HepG2 (cell line): ENCODE data around the gene ZSCAN21. TPM values are rescaled to one million over a fixed set of nuclear protein-coding genes. Genes with fewer than 3 reads are reported as not detected.

Experiments
- CEBPZ ChIP-seq: IDR thresholded peaks from 2 replicates; pipeline ENCODE4 v1.6.1; 2012; ENCODE audit warnings: low read length, improper control_type of control experiment
- EZH2 ChIP-seq: conservative IDR thresholded peaks from 2 replicates; pipeline ENCODE4 v1.6.1; 2012; ENCODE audit warnings: mild to moderate bottlenecking, low read depth, low read length, moderate library complexity
- FOXO1 ChIP-seq: sonication (generic); formaldehyde crosslinking; IDR thresholded peaks from 2 replicates; pipeline ENCODE4 v1.4.0; 2020; ENCODE audit warnings: missing genetic modification reagents
- KMT2B ChIP-seq: IDR thresholded peaks from 2 replicates; pipeline ENCODE4 v1.6.1; 2016; ENCODE audit warnings: missing genetic modification reagents, missing compliant biosample characterization
- NFE2L2 ChIP-seq: fragments of 150-350 bp; IDR thresholded peaks from 2 replicates; pipeline ENCODE4 v1.6.1; 2014; ENCODE audit warnings: low read length
- PRDM10 ChIP-seq: sonication (generic); formaldehyde crosslinking; IDR thresholded peaks from 2 replicates; pipeline ENCODE4 v1.4.0; 2020; ENCODE audit warnings: low read depth, missing genetic modification reagents
- ZNF570 ChIP-seq: sonication (generic); formaldehyde crosslinking; IDR thresholded peaks from 2 replicates; pipeline ENCODE4 v1.4.0; 2020; ENCODE audit warnings: mild to moderate bottlenecking, missing genetic modification reagents, borderline replicate concordance
- polyA plus RNA-seq, 8 experiments: library from polyadenylated mRNA; depleted of rRNA in 3 of 8; stranded (reverse) in 7 of 8; unstranded in 1 of 8; fragments of >200 nt; fragmentation: Illumina TruSeq in 4 of 8; extraction: Trizol in 4 of 8; gene quantifications; 2 replicates each; pipeline versions ENCODE4 v1.2.1 to v1.2.3, GENCODE V29; 2011 to 2016; ENCODE audit warnings: low read depth in 4 of 8, missing spikeins in 1 of 8, mixed read lengths in 1 of 8; ENCODE audit not compliant: insufficient read depth in 1 of 8
- total RNA-seq, 5 experiments: library from RNA; depleted of rRNA; stranded (reverse); fragments of >200 nt; fragmentation: Illumina TruSeq; extraction: Trizol; gene quantifications; 2 replicates each; pipeline ENCODE4 v1.2.3, GENCODE V29; 2016; ENCODE audit warnings: low read depth in 1 of 5
- TF ChIP-seq, protein P1 (sequence below): sonication (generic); formaldehyde crosslinking; IDR thresholded peaks from 2 replicates; pipeline ENCODE4 v1.5.1; 2020; ENCODE audit warnings: mild to moderate bottlenecking, missing genetic modification reagents, moderate library complexity
- TF ChIP-seq, protein P2 (sequence below): sonication (generic); formaldehyde crosslinking; IDR thresholded peaks from 2 replicates; pipeline ENCODE4 v1.5.1; 2020; ENCODE audit warnings: mild to moderate bottlenecking, missing genetic modification reagents, borderline replicate concordance
- TF ChIP-seq, protein P3 (sequence below): sonication (generic); formaldehyde crosslinking; IDR thresholded peaks from 2 replicates; pipeline ENCODE4 v1.5.1; 2020; ENCODE audit warnings: missing genetic modification reagents, mild to moderate bottlenecking, borderline replicate concordance

ZSCAN21 gene
- total and polyA plus RNA-seq, 2 of the 13 experiments (the other 11 are each of a cell fraction or from before 2014, with no cell fraction given), result 7.0 to 10.0 TPM

DNA sequence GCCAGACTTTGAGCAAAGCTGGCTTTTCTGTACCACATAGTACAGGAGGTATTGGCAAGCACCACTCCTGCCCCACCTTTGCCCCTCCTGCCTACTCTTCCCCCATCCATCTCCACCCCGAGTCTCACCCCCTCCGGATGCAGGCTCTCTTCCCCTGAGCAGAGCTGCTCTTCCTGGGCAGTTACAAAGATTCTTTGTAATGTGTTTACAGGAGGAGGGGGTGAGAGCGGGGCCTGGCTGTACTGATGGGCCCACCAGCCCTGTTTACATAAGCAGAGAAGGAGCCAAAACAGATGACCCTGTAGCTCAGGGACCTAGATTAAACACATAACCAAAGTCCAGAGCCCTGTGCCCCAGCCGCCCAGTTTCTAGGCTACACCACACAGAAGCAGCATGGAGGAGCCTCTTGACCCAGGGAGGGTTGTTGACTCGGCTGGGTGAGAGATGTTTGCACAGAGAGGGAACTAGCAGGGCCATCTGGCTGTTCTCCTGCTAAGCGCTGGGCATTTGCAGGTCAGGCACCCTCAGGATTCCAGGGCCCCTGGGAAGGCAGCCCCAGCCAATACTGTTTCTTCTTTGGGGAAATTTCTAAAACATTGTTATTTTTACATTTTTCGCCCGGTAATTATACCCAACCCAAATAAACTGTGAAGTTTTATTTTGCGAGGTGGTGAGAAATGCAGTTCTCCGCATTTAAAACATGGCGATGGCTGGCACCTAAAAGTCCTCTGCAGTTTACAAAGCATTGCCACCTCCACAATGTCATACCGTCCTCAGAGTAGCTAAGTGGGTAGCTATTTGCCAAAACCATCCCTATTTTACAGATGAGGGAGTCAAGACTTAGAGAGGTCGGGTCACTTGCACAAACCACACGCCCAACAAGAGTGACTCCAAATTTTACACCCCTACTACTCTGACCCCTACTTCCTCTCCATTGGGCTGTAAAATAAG, 45.6 kb upstream of the ZSCAN21 start (continued):
- TF ChIP-seq PRDM10 (CRISPR knock-in tag) (0 out of 2 replicates have a peak, but pooled peaks have one; percentile 81), FOXO1 (peak; percentile 98), ZNF570 (CRISPR knock-in tag) (no peak), KMT2B (CRISPR knock-in tag) (no peak; the same call in 1 of the 2 replicates), EZH2 (no peak), NFE2L2 (no peak), CEBPZ (no peak)
- TF ChIP-seq, protein P1, sequence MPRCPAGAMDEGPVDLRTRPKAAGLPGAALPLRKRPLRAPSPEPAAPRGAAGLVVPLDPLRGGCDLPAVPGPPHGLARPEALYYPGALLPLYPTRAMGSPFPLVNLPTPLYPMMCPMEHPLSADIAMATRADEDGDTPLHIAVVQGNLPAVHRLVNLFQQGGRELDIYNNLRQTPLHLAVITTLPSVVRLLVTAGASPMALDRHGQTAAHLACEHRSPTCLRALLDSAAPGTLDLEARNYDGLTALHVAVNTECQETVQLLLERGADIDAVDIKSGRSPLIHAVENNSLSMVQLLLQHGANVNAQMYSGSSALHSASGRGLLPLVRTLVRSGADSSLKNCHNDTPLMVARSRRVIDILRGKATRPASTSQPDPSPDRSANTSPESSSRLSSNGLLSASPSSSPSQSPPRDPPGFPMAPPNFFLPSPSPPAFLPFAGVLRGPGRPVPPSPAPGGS (CRISPR knock-in tag), result no peak
- TF ChIP-seq, protein P2, sequence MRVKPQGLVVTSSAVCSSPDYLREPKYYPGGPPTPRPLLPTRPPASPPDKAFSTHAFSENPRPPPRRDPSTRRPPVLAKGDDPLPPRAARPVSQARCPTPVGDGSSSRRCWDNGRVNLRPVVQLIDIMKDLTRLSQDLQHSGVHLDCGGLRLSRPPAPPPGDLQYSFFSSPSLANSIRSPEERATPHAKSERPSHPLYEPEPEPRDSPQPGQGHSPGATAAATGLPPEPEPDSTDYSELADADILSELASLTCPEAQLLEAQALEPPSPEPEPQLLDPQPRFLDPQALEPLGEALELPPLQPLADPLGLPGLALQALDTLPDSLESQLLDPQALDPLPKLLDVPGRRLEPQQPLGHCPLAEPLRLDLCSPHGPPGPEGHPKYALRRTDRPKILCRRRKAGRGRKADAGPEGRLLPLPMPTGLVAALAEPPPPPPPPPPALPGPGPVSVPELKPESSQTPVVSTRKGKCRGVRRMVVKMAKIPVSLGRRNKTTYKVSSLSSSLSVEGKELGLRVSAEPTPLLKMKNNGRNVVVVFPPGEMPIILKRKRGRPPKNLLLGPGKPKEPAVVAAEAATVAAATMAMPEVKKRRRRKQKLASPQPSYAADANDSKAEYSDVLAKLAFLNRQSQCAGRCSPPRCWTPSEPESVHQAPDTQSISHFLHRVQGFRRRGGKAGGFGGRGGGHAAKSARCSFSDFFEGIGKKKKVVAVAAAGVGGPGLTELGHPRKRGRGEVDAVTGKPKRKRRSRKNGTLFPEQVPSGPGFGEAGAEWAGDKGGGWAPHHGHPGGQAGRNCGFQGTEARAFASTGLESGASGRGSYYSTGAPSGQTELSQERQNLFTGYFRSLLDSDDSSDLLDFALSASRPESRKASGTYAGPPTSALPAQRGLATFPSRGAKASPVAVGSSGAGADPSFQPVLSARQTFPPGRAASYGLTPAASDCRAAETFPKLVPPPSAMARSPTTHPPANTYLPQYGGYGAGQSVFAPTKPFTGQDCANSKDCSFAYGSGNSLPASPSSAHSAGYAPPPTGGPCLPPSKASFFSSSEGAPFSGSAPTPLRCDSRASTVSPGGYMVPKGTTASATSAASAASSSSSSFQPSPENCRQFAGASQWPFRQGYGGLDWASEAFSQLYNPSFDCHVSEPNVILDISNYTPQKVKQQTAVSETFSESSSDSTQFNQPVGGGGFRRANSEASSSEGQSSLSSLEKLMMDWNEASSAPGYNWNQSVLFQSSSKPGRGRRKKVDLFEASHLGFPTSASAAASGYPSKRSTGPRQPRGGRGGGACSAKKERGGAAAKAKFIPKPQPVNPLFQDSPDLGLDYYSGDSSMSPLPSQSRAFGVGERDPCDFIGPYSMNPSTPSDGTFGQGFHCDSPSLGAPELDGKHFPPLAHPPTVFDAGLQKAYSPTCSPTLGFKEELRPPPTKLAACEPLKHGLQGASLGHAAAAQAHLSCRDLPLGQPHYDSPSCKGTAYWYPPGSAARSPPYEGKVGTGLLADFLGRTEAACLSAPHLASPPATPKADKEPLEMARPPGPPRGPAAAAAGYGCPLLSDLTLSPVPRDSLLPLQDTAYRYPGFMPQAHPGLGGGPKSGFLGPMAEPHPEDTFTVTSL (CRISPR knock-in tag), result peak; percentile 94; the same call in 1 of the 2 replicates
- TF ChIP-seq, protein P3, sequence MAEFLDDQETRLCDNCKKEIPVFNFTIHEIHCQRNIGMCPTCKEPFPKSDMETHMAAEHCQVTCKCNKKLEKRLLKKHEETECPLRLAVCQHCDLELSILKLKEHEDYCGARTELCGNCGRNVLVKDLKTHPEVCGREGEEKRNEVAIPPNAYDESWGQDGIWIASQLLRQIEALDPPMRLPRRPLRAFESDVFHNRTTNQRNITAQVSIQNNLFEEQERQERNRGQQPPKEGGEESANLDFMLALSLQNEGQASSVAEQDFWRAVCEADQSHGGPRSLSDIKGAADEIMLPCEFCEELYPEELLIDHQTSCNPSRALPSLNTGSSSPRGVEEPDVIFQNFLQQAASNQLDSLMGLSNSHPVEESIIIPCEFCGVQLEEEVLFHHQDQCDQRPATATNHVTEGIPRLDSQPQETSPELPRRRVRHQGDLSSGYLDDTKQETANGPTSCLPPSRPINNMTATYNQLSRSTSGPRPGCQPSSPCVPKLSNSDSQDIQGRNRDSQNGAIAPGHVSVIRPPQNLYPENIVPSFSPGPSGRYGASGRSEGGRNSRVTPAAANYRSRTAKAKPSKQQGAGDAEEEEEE (CRISPR knock-in tag), result no peak
